ENCODE results near the gene C9orf85.
"Not testable (repeated sequence)": the region's sequence is repeated elsewhere in the genome, so short reads cannot be mapped to it uniquely, and the experiment has no call there.

The C9orf85 gene

GRCh38 chr9:71962328-71962727 lies 50.9 kb downstream of the C9orf85 start:
- TF ChIP-seq CTCF (IDR thresholded peaks at IDR 0.05; ENCODE audit: low read depth, low read length), result no peak
- no peak overlapping the region for H3K4me3 ChIP-seq (replicated peaks in 1 of 2; ENCODE audit: low read depth in 2 of 2, low read length in 2 of 2)
- DNase-seq (ENCODE audit: low read depth in 2 of 2), result no peak

- not testable (repeated sequence) for DNase-seq (ENCODE audit: low read depth in 2 of 2); H3K4me3 ChIP-seq (replicated peaks in 1 of 2; ENCODE audit: low read depth in 2 of 2, low read length in 2 of 2)
These were observed 52.1 kb downstream of the C9orf85 start for GRCh38 chr9:71963471-71963996.

GRCh38 chr9:71965403-71965802 lies 54.0 kb downstream of the C9orf85 start:
- no peak overlapping the region for H3K4me3 ChIP-seq (replicated peaks in 1 of 2; ENCODE audit: low read depth in 2 of 2, low read length in 2 of 2)
- no peak for TF ChIP-seq CTCF (IDR thresholded peaks at IDR 0.05; ENCODE audit: low read depth, low read length)
- no peak for DNase-seq (ENCODE audit: low read depth in 2 of 2)

- no peak for DNase-seq (ENCODE audit: low read depth in 2 of 2)
- TF ChIP-seq CTCF (IDR thresholded peaks at IDR 0.05; ENCODE audit: low read depth, low read length), result no peak
- no peak overlapping the region for H3K4me3 ChIP-seq (replicated peaks in 1 of 2; ENCODE audit: low read depth in 2 of 2, low read length in 2 of 2)
These were observed 55.2 kb downstream of the C9orf85 start for GRCh38 chr9:71966601-71967000.

GRCh38 chr9:71968541-71969090 lies 57.2 kb downstream of the C9orf85 start:
- DNase-seq (ENCODE audit: low read depth in 2 of 2), result no peak
- no peak overlapping the region for H3K4me3 ChIP-seq (replicated peaks in 1 of 2; ENCODE audit: low read depth in 2 of 2, low read length in 2 of 2)
- no peak for TF ChIP-seq CTCF (IDR thresholded peaks at IDR 0.05; ENCODE audit: low read depth, low read length)

- TF ChIP-seq CTCF (IDR thresholded peaks at IDR 0.05; ENCODE audit: low read depth, low read length), result peak; percentile 12
These were observed 64.4 kb downstream of the C9orf85 start for GRCh38 chr9:71975833-71976232.

GRCh38 chr9:71977003-71977402 lies 65.6 kb downstream of the C9orf85 start:
- no peak overlapping the region for H3K4me3 ChIP-seq (replicated peaks in 1 of 2; ENCODE audit: low read depth in 2 of 2, low read length in 2 of 2)
- no peak for TF ChIP-seq CTCF (IDR thresholded peaks at IDR 0.05; ENCODE audit: low read depth, low read length)
- DNase-seq (ENCODE audit: low read depth in 2 of 2), result no peak

More at GRCh38 chr9:71975833-71976232, 64.4 kb downstream of the C9orf85 start:
- H3K4me3 ChIP-seq (replicated peaks in 1 of 2; ENCODE audit: low read depth in 2 of 2, low read length in 2 of 2), result no peak overlapping the region
- DNase-seq (ENCODE audit: low read depth in 2 of 2), result peak; percentile 18 to 32

All from cardiac fibroblast (primary cell).